K562 (cell line): Measurements from ENCODE around the gene PCYT1A. TPM values are rescaled to one million over a fixed set of nuclear protein-coding genes. Genes with fewer than 3 reads are reported as not detected.

Source experiments
- ARID4B ChIP-seq: sonication (generic); formaldehyde crosslinking; IDR thresholded peaks from 2 replicates; pipeline ENCODE4 v1.8.0; 2022; ENCODE audit warnings: mild to moderate bottlenecking, missing genetic modification reagents
- CHD2 ChIP-seq: IDR thresholded peaks from 2 replicates; pipeline ENCODE4 v1.6.1; 2011; ENCODE audit warnings: low read depth, low read length
- FOS ChIP-seq: IDR thresholded peaks from 3 replicates; pipeline ENCODE4 v1.6.1; 2011; ENCODE audit not compliant: insufficient read length; ENCODE audit errors: extremely low read depth
- KLF10 ChIP-seq: fragments of 250-450 bp; sonication (Bioruptor Pico); IDR thresholded peaks from 2 replicates; pipeline ENCODE4 v1.6.1; 2021; ENCODE audit warnings: matching md5 sums
- L3MBTL2 ChIP-seq: fragments of 450-650 bp; IDR thresholded peaks from 2 replicates; pipeline ENCODE4 v1.6.1; 2016; ENCODE audit warnings: mild to moderate bottlenecking, moderate library complexity
- NBN ChIP-seq: fragments of 450-650 bp; IDR thresholded peaks from 2 replicates; pipeline ENCODE4 v1.6.1; 2016; ENCODE audit warnings: low read depth, mild to moderate bottlenecking
- NR2C1 ChIP-seq, 2 experiments: fragments of 450-650 bp; IDR thresholded peaks; 2 replicates each; pipeline ENCODE4 v1.6.1; 2017; ENCODE audit warnings: mild to moderate bottlenecking in 2 of 2, antibody characterized with exemption in 1 of 2, inconsistent platforms in 1 of 2, missing compliant biosample characterization in 1 of 2, missing genetic modification characterization in 1 of 2
- POLR2B ChIP-seq: fragments of 450-650 bp; IDR thresholded peaks from 2 replicates; pipeline ENCODE4 v1.6.1; 2018; ENCODE audit warnings: low read depth; ENCODE audit not compliant: partially characterized antibody
- POLR2H ChIP-seq: IDR thresholded peaks from 2 replicates; pipeline ENCODE4 v1.6.1; 2016; ENCODE audit warnings: missing genetic modification characterization, low read depth, mild to moderate bottlenecking, control low read depth, missing compliant biosample characterization, moderate library complexity
- SIN3B ChIP-seq: fragments of 450-650 bp; IDR thresholded peaks from 2 replicates; pipeline ENCODE4 v1.6.1; 2017; ENCODE audit warnings: low read depth, mild to moderate bottlenecking, moderate library complexity
- ZBTB9 ChIP-seq: fragments of 450-650 bp; formaldehyde crosslinking; IDR thresholded peaks from 2 replicates; pipeline ENCODE4 v1.4.0; 2020; ENCODE audit warnings: mild to moderate bottlenecking, moderate library complexity
- ZNF175 ChIP-seq: fragments of 200-800 bp; sonication (Bioruptor generic); IDR thresholded peaks from 2 replicates; pipeline ENCODE4 v1.6.1; 2016; ENCODE audit warnings: low read depth, mild to moderate bottlenecking, missing genetic modification characterization, missing compliant biosample characterization
- ZNF280B ChIP-seq: fragments of 250-450 bp; sonication (Bioruptor Pico); IDR thresholded peaks from 2 replicates; pipeline ENCODE4 v1.5.1; 2021; ENCODE audit warnings: mild to moderate bottlenecking
- polyA plus RNA-seq, 8 experiments: library from polyadenylated mRNA; depleted of rRNA in 4 of 8; stranded (reverse) in 5 of 8; unstranded in 3 of 8; fragments of >200 nt; fragmentation: Nextera tagmentation in 2 of 8; fragmentation: Illumina TruSeq in 1 of 8; extraction: Ambion mirVana in 2 of 8; extraction: Trizol in 1 of 8; gene quantifications; 2 replicates each; pipeline versions ENCODE4 v1.2.1 to v1.2.3, GENCODE V29; 2011 to 2014; ENCODE audit warnings: inconsistent platforms in 1 of 8, missing spikeins in 1 of 8
- total RNA-seq, 7 experiments: library from RNA; depleted of rRNA in 6 of 7; stranded (reverse); fragments of >200 nt in 6 of 7; fragmentation: Illumina TruSeq in 2 of 7; extraction: Trizol in 2 of 7; gene quantifications; 2 replicates each; pipeline versions ENCODE4 v1.2.1 to v1.2.3, GENCODE V29; 2011 to 2021; ENCODE audit warnings: low replicate concordance in 1 of 7
- TF ChIP-seq, protein P1 (sequence below): fragments of 250-450 bp; sonication (Bioruptor Pico); IDR thresholded peaks from 2 replicates; pipeline ENCODE4 v1.5.0; 2021; ENCODE audit warnings: mild to moderate bottlenecking, moderate library complexity

PCYT1A gene
- total and polyA plus RNA-seq, 9 of the 15 experiments (the other 6 are each of a cell fraction or from before 2014, with no cell fraction given): 13.4 to 62.8 (median 49.4) TPM

DNA sequence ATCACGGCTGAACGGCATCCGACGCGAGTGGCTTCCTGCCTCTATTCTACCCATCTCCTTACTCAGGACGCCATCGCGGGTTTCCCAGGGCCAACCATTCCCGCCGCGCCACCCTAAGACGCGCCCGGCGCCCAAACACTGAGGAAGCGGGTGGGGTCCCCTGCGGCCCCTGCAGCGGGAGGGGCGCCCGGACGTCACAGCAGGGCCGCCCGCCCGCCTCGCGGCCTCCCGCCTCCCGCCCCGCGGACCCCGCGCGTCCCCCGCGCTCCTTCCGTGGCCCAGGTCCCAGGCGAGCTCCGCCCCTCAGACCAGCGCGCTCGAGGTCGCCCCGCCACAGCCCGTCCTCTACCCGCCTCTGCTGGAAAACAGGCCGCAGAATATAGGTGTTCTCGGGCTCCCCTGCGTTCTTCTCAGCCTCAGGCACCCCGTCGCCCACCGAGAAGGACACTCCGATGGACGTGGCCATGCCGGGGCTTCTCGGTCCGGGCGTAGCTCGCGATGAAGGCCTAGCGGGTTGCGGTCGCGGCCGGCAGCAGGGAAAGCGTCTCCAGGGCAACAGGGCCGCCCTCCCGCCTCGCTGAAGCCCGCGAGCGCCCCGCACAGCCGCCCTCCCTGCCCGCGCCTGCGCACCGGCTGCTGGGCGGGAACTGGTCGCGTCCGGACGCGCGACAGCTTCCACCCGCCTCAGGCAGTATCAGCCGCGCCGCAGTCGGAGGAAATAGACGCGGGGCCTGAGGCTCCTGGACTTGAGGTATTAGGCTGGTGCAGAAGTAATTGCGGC is 30.4 kb upstream of the PCYT1A start, which contains the start of gene DYNLT2B (continued):
- TF ChIP-seq ZBTB9 (CRISPR knock-in tag) (no peak), KLF10 (no peak), CHD2 (peak; percentile 55; the same call in 1 of the 2 replicates), L3MBTL2 (peak; percentile 84), ZNF280B (no peak), POLR2B (peak; percentile 93), ZNF175 (CRISPR knock-in tag) (no peak), FOS (no peak), SIN3B (no peak), NBN (0 out of 2 replicates have a peak, but pooled peaks have one; percentile 23), NR2C1 (IDR thresholded peaks at IDR 0.05) (no peak), NR2C1 (tag; IDR thresholded peaks at IDR 0.05) (no peak), ARID4B (peak; percentile 95), POLR2H (tag) (peak; percentile 81)
- TF ChIP-seq, protein P1, sequence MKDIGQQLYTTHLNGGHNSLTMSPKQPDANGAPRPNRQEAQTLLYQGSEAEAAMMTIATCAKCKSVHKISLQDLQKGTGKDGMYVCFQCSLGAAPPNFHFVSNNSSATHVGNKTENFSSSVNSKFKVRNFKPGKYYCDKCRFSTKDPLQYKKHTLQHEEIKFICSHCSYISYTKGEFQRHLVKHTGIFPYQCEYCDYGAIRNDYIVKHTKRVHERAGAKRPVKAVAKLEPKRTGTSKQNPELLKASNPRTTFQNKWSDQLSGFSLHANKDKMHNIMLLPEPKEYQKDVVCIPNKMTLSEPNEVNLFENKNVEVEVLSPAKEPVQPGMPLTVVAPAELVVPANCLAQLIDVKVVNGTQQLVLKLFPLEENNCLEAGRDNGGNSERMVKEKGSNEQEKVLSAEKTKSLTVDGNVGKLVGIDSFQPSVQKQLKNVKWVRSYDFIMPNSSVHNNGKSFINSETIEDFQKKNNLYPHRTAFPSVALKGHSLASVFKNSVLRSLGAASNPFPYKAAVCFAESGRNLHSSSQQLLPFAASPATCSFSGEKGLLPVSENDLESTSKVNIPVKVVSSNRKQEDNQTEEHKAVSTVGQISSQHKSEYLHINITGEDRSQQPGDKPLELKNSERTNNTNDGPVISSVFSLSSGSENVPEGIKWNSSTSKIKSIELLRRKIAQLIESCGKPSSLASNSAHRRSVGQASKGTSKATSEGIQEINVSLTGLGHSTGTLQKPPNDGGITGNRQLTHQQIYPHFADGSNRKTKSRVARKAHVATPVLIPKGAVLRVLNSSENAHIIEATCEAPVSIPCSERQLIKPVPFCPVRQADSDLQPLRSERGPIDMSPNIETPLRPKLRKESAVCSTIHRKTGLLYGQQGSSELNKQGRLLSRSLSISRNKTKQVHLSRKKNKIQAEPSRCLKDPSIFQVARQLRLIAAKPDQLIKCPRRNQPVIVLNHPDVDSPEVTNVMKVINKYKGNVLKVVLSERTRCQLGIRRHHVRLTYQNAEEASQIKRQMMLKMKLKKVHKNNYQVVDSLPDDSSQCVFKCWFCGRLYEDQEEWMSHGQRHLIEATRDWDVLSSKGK: no peak
